Caco-2 (cell line): ENCODE data around the gene CCDC174. TPM values are rescaled to one million over a fixed set of nuclear protein-coding genes. Genes with fewer than 3 reads are reported as not detected.

Experiments
- BruUV-seq: library from RNA; stranded (reverse); fragments of 400-500 nt; replicated peaks from 2 replicates; lab custom pipeline; 2021; lab: Mats Ljungman, UMichigan
- CTCF ChIA-PET: fragments of 300-600 bp; sonication (Branson Sonifier 250); formaldehyde crosslinking; loops from one replicate; lab custom pipeline; 2022; ENCODE audit warnings: antibody characterized with exemption; lab: Charles Lee
- POLR2A ChIA-PET: fragments of 300-600 bp; sonication (Branson Sonifier 250); formaldehyde crosslinking; loops from one replicate; lab custom pipeline; 2022; ENCODE audit warnings: antibody characterized with exemption; lab: Charles Lee
- DNase-seq, 2 experiments: peaks; one replicate each; pipeline versions ENCODE4 v3.0.0 to v3.0.0-alpha.2; 2020 to 2022
- H3K27me3 ChIP-seq: replicated peaks from 2 replicates; pipeline ENCODE4 v1.6.0; 2011; ENCODE audit warnings: low read length; ENCODE audit not compliant: control insufficient read depth, insufficient read depth
- H3K36me3 ChIP-seq: 2 replicates; pipeline ENCODE4 v1.5.1; 2011; ENCODE audit warnings: low read length; ENCODE audit not compliant: control insufficient read depth, insufficient read depth
- H3K4me1 ChIP-seq: fragments of 250-450 bp; sonication (Bioruptor Pico); 2 replicates; pipeline ENCODE4 v1.5.1; 2020; ENCODE audit warnings: mild to moderate bottlenecking
- H3K4me3 ChIP-seq: 2 replicates; pipeline ENCODE4 v1.5.1; 2011; ENCODE audit warnings: low read depth, mild to moderate bottlenecking, control low read depth, low read length
- H3K9me3 ChIP-seq: fragments of 250-450 bp; sonication (Bioruptor Pico); 2 replicates; pipeline ENCODE4 v1.5.1; 2020; ENCODE audit warnings: mild to moderate bottlenecking, moderate library complexity
- H3K27ac Mint-ChIP-seq: one replicate; pipeline ENCODE4 v1.8.0; 2022; ENCODE audit warnings: mixed read lengths; ENCODE audit not compliant: unreplicated experiment
- H3K27me3 Mint-ChIP-seq: one replicate; pipeline ENCODE4 v1.8.0; 2022; ENCODE audit warnings: mixed read lengths; ENCODE audit not compliant: insufficient read depth, unreplicated experiment
- H3K36me3 Mint-ChIP-seq: one replicate; pipeline ENCODE4 v1.8.0; 2022; ENCODE audit warnings: mild to moderate bottlenecking, mixed read lengths; ENCODE audit not compliant: insufficient read depth, unreplicated experiment
- H3K4me1 Mint-ChIP-seq: one replicate; pipeline ENCODE4 v1.8.0; 2022; ENCODE audit warnings: low read depth, mixed read lengths; ENCODE audit not compliant: unreplicated experiment
- H3K4me3 Mint-ChIP-seq: one replicate; pipeline ENCODE4 v1.8.0; 2022; ENCODE audit warnings: mild to moderate bottlenecking, moderate library complexity, mixed read lengths; ENCODE audit not compliant: unreplicated experiment
- H3K9me3 Mint-ChIP-seq: one replicate; pipeline ENCODE4 v1.8.0; 2022; ENCODE audit warnings: mixed read lengths; ENCODE audit not compliant: unreplicated experiment
- intact Hi-C: fragments of 100-400 bp; cut with micrococcal nuclease; formaldehyde crosslinking; loops from one replicate; pipeline ENCODE4 v1.10.0; 2022; ENCODE audit not compliant: unreplicated experiment
- total RNA-seq: library from RNA; stranded (reverse); gene quantifications from 2 replicates; pipeline ENCODE4 v1.2.3, GENCODE V29; 2022
- TF ChIP-seq, protein P1 (sequence below), 2 experiments: fragments of 200-600 bp in 1 of 2; IDR thresholded peaks; 1 replicate in 1 of 2; 2 replicates in 1 of 2; pipeline versions ENCODE4 v1.5.1 to v1.8.0; 2011 to 2022; ENCODE audit warnings: antibody characterized with exemption in 1 of 2, control low read depth in 1 of 2, inconsistent platforms in 1 of 2, low read depth in 1 of 2, low read length in 1 of 2, mild to moderate bottlenecking in 1 of 2, moderate library complexity in 1 of 2; ENCODE audit not compliant: insufficient read depth in 1 of 2, severe bottlenecking in 1 of 2, unreplicated experiment in 1 of 2

The CCDC174 gene
- total RNA-seq, 1 experiment from 2014 or later = 22.4 TPM

DNA sequence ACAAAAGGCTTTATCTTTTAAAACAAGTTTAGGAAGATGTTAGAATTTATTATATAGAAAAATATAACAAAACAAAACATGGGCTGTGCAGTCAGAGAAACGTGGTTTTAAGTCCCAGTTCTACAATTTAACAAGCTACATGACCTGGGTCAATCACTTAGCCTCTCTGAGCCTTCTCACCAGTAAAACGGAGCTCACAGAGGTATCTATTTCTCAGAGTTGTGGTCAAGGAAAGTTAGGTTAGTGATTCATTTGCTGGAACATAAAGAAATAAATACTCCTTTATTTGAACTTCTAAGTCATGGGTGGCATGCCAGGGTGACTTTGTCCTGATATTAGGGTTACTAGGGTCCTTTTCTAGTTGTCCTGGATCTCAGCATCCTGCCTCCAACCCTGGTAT is 10.8 kb upstream of the CCDC174 start:
- Mint-ChIP-seq H3K9me3 (no peaks in the 10 kb centered on the region), H3K27me3 (no peaks in the 10 kb centered on the region), H3K27ac (no peak overlapping the region), H3K4me3 (no peak overlapping the region), H3K36me3 (no peaks in the 10 kb centered on the region), H3K4me1 (no peaks in the 10 kb centered on the region)
- TF ChIP-seq, protein P1, sequence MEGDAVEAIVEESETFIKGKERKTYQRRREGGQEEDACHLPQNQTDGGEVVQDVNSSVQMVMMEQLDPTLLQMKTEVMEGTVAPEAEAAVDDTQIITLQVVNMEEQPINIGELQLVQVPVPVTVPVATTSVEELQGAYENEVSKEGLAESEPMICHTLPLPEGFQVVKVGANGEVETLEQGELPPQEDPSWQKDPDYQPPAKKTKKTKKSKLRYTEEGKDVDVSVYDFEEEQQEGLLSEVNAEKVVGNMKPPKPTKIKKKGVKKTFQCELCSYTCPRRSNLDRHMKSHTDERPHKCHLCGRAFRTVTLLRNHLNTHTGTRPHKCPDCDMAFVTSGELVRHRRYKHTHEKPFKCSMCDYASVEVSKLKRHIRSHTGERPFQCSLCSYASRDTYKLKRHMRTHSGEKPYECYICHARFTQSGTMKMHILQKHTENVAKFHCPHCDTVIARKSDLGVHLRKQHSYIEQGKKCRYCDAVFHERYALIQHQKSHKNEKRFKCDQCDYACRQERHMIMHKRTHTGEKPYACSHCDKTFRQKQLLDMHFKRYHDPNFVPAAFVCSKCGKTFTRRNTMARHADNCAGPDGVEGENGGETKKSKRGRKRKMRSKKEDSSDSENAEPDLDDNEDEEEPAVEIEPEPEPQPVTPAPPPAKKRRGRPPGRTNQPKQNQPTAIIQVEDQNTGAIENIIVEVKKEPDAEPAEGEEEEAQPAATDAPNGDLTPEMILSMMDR (IDR thresholded peaks at IDR 0.05; ENCODE audit: insufficient read depth in 1 of 2, low read depth in 1 of 2, low read length in 1 of 2, severe bottlenecking in 1 of 2, unreplicated experiment in 1 of 2) = no peak
- Histone ChIP-seq H3K9me3 (no peaks in the 10 kb centered on the region), H3K27me3 (no peaks in the 10 kb centered on the region), H3K36me3 (no peaks in the 10 kb centered on the region), H3K4me3 (no peak overlapping the region), H3K4me1 (no peaks in the 10 kb centered on the region)
- CTCF ChIA-PET = no interaction called here
- POLR2A ChIA-PET = no interaction called here
- intact Hi-C loops = no loop called here
- BruUV-seq = no TSS peak
- no peak for DNase-seq

DNA sequence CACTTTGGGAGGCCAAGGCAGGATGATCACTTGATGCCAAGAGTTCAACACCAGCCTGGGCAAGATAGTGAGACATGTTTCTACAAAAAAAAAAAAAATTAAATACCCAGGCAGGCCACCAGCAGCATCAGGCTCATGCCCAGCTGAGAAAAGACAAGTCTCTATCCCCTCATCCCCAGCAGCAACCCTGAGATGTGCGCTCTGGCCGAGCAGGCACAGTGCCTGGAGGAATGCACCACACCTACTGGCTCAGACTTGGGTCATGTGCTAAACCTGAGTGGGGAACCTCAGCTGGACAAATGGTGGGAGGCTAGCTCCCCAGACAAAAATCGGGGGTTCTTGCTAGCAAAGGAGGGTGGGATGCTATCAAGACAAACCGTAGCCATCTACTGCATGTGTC is 10.2 kb upstream of the CCDC174 start:
- no peaks in the 10 kb centered on the region for H3K4me1 Mint-ChIP-seq
- H3K27me3 Mint-ChIP-seq = no peaks in the 10 kb centered on the region
- no peaks in the 10 kb centered on the region for H3K4me1 ChIP-seq
- intact Hi-C loops = no loop called here
- no peaks in the 10 kb centered on the region for H3K36me3 ChIP-seq
- CTCF ChIA-PET = no interaction called here
- H3K4me3 Mint-ChIP-seq = no peak overlapping the region
- no peaks in the 10 kb centered on the region for H3K27me3 ChIP-seq
- TF ChIP-seq, protein P1 (IDR thresholded peaks at IDR 0.05; ENCODE audit: insufficient read depth in 1 of 2, low read depth in 1 of 2, low read length in 1 of 2, severe bottlenecking in 1 of 2, unreplicated experiment in 1 of 2) = no peak
- no peak overlapping the region for H3K4me3 ChIP-seq
- POLR2A ChIA-PET = no interaction called here
- H3K9me3 ChIP-seq = no peaks in the 10 kb centered on the region
- DNase-seq = no peak
- no peaks in the 10 kb centered on the region for H3K36me3 Mint-ChIP-seq
- no TSS peak for BruUV-seq
- no peak overlapping the region for H3K27ac Mint-ChIP-seq
- no peaks in the 10 kb centered on the region for H3K9me3 Mint-ChIP-seq

DNA sequence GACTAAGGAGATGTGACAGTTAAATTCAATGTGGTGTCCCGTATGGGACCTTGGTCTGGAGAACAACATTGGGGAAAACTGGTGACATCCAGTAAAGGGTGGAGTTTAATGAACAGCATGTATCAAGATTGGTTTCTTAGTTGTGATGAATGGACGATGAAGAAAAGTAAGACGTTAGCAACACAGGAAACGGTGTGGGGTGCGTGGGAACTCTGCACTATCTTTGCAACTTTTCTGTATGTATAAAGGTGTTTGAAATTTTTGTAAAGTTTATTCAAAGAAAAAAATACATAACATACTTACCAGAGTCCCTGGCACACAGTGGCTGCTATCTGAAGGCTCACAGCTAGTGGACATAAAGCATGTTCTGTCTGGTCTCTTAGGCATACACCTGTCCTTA is 6.1 kb upstream of the CCDC174 start:
- peaks cover 20% of the 10 kb centered on the region for H3K4me1 ChIP-seq
- no peaks in the 10 kb centered on the region for H3K27me3 ChIP-seq
- DNase-seq = no peak
- H3K36me3 ChIP-seq = no peaks in the 10 kb centered on the region
- peaks cover 13% of the 10 kb centered on the region for H3K4me1 Mint-ChIP-seq
- no peaks in the 10 kb centered on the region for H3K27me3 Mint-ChIP-seq
- TF ChIP-seq, protein P1 (IDR thresholded peaks at IDR 0.05; ENCODE audit: insufficient read depth in 1 of 2, low read depth in 1 of 2, low read length in 1 of 2, severe bottlenecking in 1 of 2, unreplicated experiment in 1 of 2) = no peak
- no peak overlapping the region for H3K4me3 ChIP-seq
- no peak overlapping the region for H3K4me3 Mint-ChIP-seq
- no peaks in the 10 kb centered on the region for H3K9me3 ChIP-seq
- POLR2A ChIA-PET = no interaction called here
- H3K27ac Mint-ChIP-seq = no peak overlapping the region
- H3K36me3 Mint-ChIP-seq = no peaks in the 10 kb centered on the region
- H3K9me3 Mint-ChIP-seq = no peaks in the 10 kb centered on the region
- intact Hi-C loops = no loop called here
- no TSS peak for BruUV-seq
- CTCF ChIA-PET = no interaction called here
